HG02852 (cell line): Measurements from ENCODE around the gene ALDH18A1.
"Not testable (repeated sequence)": the region's sequence is repeated elsewhere in the genome, so short reads cannot be mapped to it uniquely, and the experiment has no call there.

Experiments
- ATAC-seq: cut with Tn5 transposase; IDR thresholded peaks from one replicate; pipeline ENCODE4 v1.9.1; 2021; ENCODE audit warnings: mild to moderate bottlenecking, moderate library complexity; ENCODE audit not compliant: unreplicated experiment

ALDH18A1 gene

DNA sequence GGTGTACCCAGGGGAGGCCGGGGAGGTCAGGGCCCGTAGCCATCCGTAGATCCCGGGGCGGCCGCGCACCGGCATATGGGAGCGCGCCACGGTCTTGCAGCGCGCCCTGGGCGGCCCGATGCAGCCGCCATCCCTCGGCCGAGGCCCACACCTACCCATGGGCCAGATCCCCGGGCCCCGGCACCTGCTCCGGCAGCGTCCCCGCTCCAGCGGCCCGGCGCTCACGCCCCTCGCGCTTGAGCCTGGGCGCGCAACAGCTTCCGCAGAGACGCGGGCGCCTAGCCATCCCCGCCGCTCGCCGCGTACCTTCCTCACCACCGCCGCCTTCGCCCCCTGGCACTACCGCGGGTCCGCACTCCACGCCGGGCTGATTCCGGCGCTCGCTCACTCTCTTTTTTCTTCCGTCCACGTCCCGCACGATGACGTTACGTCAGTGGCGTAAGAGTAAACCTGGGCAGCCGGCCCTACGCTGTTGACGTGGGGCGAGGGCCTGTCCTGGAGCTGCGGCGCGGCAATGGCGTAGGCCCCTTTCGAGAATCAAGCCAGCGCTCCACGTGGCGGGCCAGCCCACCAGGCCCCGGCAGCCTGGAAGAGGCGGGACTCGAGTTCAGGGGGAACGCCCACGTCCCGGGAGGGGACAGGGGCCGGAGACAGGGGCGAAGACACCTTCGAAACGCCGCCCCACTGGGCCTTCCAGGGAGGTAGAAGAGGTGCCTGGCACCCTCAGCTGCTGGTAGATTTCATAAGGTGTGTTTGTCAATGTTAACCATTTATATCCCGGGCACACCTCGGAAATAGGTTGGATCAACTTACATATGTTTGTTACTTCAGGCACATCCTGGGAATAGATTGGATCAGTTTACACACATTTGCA, at the start of gene ALDH18A1:
TSS of gene ALDH18A1 (minus strand) at position 421 of the 874 bp plus-strand sequence. CDS start 3,334 bp downstream, outside the sequence.
- ATAC-seq: peak; percentile 84

DNA sequence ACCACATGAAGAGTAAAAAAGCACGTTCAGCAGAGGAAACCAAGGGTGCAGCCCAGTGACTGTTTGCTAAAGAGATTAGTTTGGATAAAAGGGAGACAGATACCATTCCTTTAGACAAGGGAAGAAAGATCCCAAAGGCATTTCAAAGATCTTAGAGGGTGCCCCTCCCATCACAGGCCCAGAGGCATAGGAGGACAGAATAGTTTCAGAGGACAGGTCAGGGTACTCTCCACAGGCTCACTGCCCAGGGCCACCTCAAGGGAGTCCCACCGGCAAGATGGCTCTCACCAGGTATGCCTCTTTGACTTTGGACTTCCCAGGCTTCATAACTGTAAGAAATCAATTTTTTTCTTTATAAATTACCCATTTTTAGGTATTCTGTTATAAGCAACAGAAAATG, 41.9 kb upstream of the ALDH18A1 start:
- no peak for ATAC-seq

DNA sequence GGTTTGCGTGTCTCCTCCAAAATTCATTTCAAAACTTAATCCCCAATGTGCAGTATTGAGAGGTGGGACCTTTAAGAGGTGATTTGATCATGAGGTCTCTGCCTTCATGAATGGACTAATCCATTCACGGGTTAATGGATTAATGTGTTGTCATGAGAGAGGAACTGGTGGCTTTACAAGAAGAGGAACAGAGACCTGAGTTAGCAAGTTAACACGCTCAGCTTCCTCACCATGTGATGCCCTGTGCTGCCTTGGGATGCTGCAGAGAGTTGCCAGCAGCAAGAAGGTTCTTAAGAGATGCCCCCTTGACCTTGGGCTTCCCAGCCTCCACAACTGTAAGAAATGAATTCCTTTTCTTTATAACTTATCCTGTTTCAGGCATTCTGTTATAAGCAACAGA, 40.9 kb upstream of the ALDH18A1 start:
- no peak for ATAC-seq

DNA sequence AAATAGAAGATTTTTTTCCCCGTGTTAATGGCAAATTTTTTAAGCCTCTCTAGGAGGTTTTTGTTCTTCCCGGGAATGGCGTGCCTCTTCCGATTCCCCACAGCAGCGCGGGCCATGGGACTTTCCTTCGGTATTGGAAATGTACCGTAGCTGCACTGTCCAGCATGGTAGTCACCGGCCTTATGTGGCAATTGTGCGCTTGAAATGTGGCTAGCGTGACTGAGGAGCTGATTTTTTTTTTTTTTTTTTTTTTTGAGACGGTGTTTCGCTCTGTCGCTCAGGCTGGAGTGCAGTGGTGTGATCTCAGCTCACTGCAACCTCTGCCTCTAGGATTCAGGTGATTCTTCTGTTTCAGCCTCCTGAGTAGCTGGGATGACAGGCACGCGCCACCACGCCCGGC, 38.2 kb upstream of the ALDH18A1 start:
- ATAC-seq: no peak

DNA sequence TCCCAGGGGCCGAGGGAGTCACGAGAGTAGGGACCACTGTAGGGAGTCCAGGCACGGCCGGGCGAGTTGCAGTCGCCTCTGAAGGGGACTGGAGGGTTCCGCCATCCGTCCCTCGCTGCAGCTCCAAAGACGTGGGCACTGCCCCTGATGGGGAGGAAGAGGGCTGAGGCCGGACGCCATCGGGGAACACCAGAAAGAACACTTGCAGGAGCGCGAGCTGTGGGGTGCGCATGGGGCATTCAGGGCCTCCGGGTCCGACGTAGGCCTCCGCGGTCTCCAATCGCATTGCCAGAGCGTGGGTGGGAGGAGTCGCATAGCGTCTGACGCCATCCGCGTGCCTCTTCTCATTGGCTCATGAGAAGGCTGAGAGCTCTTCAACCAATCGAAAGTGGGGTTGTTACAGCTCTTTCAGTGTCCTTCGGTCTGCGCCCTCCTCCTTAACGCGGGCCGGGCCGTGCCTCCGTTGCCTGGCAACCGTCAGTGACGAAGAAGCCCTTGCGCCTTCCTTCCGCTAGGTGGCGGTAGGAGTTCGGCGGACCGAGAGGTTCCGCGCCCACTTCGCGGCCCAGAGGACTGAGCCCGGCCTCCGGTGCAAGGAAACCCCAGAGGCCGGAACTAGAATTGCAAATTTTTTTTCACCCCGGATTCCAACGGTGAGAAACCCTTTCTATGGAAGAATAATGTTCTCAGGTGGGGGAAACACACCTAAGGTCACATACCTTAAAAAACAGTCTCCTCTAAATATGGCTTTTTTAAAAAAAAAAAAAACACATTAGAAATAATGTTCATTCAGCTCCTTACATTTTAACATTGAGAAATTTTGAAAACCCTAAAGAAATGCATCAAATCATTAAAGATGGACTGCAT, 37.4 kb upstream of the ALDH18A1 start, which contains the start of gene TCTN3:
TSS of gene TCTN3 (minus strand) at position 260 of the 867 bp plus-strand sequence. CDS start at position 232, 28 bp downstream.
- peak; percentile 98 for ATAC-seq

DNA sequence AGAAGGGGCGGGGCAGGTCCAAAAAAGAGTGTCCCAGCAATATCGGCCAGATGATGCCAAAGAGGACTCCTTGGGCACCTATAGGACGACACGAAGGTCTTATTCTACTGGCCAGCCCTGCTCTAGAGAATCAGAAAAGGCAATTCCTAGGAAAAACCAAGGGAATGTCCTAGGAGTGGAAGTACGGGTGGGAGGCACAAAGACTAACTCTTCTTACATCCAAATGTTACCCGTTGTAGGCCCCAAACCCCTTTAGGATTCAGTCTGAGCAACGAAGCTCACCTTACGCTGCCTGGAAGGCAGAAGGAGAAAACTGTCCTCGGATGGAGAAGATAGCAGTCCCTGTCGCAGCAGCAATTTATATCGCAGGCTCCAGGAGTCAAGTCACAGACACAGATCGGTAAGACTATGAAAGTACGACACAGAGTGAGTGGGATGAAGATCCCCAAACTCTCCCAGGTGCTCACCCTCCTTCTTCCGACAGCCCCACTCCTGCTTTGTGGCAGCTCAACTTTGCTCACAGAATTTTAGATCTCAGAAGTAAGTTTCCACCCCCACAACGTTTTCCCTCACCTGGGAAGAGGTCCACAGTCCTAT, 36.7 kb upstream of the ALDH18A1 start:
- ATAC-seq: peak; percentile 8

DNA sequence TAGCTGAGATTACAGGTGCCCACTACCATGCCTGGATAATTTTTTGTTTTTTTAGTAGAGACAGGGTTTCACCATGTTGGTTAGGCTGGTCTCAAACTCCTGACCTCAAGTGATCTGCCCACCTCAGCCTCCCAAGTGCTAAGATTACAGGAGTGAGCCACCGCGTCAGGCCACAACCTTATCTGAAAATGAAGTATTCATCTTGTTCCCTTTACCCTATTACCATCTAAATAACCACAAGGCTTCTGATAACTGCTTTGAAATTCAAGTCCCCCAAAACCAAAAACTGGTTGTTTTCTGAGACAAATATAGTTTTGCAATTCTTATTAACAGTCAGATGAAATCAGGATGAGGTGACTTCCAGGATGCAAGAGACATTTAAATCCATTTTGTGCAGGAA, 34.8 kb upstream of the ALDH18A1 start:
- no peak for ATAC-seq

DNA sequence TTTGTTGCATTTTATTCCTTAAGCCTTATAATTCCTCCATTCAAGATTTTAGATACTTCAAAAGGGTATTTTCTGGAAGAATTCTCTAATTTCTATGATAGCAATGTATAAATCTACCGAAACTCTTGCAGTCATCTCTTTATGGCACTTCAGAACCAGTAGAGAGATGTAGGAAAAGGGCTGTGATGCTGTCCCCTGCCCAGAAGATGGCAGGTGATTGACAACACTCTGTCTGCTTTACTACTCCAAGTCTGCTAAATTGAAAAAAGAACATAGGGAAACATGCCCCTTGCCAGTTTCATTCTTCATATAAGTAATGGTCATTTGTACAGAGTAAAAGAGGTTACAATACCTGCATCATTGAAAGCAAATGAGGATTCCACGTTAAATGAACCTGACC, 32.1 kb upstream of the ALDH18A1 start:
- ATAC-seq: no peak

DNA sequence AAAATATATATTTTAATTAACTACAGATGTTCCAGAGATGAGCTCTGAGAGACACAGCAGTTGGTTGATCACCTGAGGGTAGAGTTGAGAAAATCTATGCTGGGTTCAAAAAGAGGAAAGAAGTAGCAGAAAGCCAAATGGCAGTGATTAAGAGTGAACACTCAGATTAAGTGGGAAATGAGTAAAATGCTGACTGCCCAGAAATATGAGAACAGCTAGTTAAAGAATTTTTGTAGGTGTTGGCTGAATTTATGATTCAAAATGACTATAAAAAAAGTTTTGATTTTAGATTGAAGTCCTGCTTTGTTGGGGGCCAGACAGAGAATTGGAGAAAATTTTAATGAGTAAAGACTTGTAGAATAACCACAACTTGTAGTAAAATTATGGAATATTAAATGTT, 27.5 kb upstream of the ALDH18A1 start:
- ATAC-seq: no peak

DNA sequence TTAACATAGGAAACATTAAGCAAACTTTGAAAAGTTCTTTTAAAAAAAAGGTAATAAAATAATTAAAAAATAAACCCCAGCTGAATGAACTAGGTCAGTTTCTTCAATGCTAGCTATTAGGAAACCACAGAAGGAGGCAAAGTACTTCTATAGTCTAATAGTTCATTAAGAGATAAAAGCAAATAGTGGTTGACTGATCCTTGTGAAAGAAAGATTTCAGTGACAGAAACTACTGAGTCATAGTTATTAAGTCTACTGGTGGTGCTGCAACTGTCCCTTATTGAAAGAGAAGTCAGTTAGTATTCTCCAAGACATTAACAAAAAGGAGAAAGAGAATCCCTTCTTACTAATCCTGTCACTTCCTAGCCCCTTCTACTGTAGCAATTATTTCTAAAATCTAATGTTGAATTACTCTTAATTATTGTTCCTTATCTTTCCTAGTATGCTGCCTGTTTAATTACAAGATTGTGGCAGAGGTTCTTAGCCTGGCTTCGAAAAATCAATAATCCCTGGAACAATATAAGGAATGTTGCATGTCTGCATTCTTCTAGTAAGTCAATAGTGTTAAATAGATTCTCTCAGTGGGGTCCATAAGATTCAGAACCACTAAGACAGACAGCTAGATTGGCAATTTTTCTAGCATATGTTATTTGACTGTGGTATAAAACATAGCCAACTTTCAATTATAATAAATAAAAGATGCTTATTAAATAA, 19.0 kb upstream of the ALDH18A1 start:
- ATAC-seq: no peak

DNA sequence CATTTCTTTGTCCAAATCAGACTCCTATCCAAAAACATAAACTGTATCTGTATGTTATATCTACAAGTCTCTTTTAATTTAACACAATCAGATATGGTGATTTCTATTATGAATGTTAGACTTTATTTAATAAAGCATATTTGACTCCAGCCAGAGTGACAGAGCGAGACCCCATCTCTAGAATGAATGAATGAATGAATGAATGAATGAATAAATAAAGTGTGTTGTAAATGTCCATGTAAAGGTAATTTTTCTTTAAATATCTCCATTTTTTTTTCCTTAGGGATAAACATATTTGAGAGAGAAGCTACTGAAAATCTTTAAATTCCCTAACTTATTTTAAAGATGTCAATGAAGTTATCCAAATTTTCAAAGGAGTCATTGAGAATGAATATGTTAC, 18.1 kb upstream of the ALDH18A1 start:
- ATAC-seq: no peak

DNA sequence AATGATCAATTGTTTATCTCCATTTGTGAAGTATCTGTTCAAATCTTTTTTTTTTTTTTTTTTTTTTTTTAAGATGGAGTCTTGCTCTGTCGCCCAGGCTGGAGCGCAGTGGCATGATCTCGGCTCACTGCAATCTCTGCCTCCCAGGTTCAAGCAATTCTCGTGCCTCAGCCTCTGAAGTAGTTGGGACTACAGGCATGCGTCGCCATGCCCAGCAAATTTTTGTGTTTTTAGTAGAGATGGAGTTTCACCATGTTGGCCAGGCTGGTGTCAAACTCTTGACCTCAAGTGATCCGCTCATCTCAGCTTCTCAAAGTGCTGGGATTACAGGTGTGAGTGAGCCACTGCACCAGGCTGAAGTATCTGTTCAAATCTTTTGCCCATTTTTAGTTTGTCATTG, 16.1 kb upstream of the ALDH18A1 start:
- ATAC-seq: not testable (repeated sequence)

DNA sequence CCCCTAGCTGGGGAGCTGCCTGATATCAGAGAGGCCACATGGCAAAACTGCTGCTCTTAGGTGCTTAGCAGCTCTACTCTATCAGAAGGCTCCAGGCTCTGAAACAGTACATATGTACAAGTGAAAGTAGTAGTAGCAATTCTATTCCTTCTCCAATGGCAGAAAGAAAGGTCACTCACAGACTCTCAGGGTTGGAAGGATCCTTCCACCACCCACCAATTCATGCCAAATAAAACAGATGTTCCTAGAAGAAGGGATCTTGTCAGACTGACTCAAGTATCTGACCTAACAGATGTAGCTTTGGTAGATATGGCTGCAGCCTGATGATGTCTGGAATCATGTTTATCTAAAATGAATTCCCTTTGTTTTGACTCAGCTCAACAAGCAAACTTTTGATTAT, 8.0 kb upstream of the ALDH18A1 start:
- ATAC-seq: no peak

DNA sequence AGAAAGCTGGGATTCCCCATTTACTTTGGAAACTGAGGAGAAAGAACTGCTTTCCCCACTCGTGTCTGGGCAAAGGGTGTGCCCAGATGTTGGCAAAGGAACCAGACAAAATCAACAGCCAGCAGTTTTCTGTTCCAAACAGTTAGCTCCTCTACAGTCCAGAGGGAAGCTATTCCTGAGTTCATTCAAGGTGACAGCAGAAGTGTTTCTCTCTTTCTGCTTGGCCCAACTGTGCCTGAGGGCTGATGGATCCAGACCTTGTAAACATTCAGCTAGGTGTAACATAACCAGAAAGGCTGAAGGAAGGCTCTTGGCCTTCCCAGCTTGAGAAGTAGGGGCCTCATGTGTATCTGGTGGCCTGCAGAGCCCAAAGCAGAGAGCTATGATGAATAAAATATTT, 7.0 kb upstream of the ALDH18A1 start:
- no peak for ATAC-seq

DNA sequence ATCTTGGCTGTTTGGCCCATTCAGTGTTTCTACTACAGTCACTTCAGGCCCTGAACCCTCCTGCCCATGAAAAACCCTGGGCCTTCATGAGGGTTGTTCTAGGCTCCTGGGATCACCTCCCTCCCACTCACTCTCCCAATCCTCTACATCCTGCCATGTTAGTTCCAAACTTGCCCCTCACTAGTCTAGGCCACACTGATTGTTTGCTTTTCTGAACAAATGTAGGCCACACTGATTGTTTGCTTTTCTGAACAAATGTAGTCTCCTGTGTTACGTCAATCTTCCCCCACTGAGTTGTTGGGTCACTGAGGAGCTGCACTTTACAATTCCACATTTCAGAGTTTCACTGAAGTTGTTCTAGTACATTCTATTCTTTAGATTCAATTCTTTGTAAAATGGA, 5.3 kb upstream of the ALDH18A1 start:
- ATAC-seq: no peak

DNA sequence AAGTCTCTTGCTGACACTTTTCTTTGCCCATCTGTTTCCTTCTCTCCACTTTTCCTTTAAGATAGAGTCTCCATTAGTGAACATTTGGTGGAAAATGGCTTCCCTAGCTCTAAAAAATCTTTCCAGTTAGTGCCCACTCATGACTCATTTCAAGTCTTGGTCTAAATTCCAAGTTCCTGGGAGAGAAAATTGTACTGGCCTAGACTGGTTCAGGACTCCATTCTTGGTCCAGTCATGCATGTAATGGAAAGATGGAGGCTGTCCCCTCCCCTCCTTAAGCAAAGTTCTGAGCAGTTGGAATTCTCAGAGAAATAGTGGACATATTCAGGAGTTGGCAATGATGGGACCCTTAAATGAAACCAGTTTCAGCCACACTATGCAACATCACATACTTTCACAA, 3.8 kb upstream of the ALDH18A1 start:
- no peak for ATAC-seq

DNA sequence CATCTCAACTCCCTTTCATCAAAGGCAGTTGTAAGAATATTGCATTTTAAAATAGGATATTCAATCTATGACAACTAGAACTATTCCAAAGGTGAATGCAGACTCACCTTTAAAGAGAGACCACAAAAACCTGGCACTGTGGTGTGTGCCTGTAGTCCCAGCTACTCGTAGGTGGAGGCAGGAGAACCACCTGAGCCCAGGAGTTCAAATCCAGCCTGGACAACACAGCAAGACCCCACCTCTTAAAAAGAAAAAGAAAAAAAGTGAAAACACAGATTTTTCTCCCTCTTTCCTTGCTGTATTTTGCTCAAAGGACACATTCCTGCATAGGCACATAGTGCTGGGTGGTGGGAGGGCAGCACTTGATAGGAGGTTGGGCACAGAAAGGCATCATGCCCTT, 739 bp upstream of the ALDH18A1 start:
- ATAC-seq: no peak

DNA sequence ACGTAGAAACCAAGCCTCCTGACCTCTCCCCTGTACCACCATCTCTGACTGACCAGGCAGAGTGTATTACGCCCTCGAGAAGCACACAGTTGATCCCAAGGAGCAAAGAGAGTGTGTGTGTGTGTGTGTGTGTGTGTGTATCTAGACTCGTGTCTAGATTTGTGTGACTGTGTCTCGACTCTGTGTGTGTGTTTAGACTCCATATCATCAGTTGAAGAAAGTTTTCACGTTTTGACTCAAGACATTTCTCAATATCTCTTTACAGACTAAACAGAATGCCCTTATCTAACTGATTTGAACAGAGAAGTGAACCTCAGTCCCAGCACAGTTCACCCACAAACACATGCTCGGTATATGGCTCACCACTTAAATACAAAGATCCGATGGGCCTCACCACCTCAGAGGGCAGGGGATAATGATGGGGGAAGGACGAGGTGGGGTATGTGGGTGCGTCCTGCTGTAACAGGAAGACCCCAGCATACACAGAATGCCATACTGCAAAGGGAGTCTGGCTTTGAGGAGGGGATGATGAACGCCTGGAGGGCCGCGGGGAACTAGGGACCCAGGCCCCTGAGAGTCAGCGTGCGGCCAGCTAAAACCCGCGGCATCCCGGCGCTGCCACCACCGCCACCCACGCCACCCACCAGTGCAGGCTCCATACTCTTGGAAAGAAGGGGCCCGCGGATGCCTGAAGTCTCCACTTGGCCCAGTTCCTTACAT, 780 bp downstream of the ALDH18A1 start:
- ATAC-seq: peak; percentile 8

DNA sequence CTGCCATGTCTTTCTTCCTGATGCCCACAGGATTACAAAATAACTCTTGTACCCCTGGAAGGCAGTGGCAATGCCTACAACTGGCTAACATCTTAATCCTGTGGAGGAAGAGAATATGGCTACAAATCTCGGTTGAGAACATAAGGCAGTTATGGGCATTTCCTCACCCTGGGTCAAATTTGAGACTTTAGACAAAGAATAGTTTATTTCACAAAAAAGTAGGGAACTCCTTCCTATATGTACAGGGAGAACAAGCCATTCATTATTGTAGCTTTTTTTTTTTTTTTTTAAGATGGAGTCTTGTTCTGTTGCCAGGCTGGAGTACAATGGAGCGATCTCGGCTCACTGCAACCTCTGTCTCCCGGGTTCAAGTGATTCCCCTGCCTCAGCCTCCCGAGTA, 2.6 kb downstream of the ALDH18A1 start:
- no peak for ATAC-seq
